IPS-18c (cell line): ENCODE results near the gene TMEM263.
"Not testable (repeated sequence)": the region's sequence is repeated elsewhere in the genome, so short reads cannot be mapped to it uniquely, and the experiment has no call there.

ENCODE experiments used
- H3K4me3 ChIP-seq: 2 replicates; pipeline ENCODE4 v1.7.0; 2013; ENCODE audit warnings: low read depth, mild to moderate bottlenecking, low read length, moderate library complexity; ENCODE audit not compliant: insufficient read depth
- H3K9me3 ChIP-seq: one replicate; pipeline ENCODE4 v1.6.1; 2013; ENCODE audit warnings: mild to moderate bottlenecking, low read length, moderate library complexity; ENCODE audit not compliant: control insufficient read depth, insufficient read depth

Gene TMEM263

GRCh38 chr12:106975993-106976658 lies 20.4 kb downstream of the TMEM263 start:
- no peaks in the 10 kb centered on the region for H3K9me3 ChIP-seq
- no peak overlapping the region for H3K4me3 ChIP-seq

GRCh38 chr12:106976668-106977067 lies 21.0 kb downstream of the TMEM263 start:
- Histone ChIP-seq H3K4me3 (no peak overlapping the region), H3K9me3 (no peaks in the 10 kb centered on the region)

- no peak overlapping the region for H3K4me3 ChIP-seq
- no peaks in the 10 kb centered on the region for H3K9me3 ChIP-seq
Observed at GRCh38 chr12:106978035-106978800, 22.5 kb downstream of the TMEM263 start.

- no peaks in the 10 kb centered on the region for H3K9me3 ChIP-seq
- H3K4me3 ChIP-seq: no peak overlapping the region
Observed at GRCh38 chr12:106980944-106981343, 25.2 kb downstream of the TMEM263 start.

GRCh38 chr12:106981788-106982187 lies 26.1 kb downstream of the TMEM263 start:
- Histone ChIP-seq H3K9me3 (peaks cover 4% of the 10 kb centered on the region), H3K4me3 (no peak overlapping the region)

GRCh38 chr12:106982229-106982628 lies 26.5 kb downstream of the TMEM263 start:
- Histone ChIP-seq H3K4me3 (no peak overlapping the region), H3K9me3 (peaks cover 4% of the 10 kb centered on the region)

GRCh38 chr12:106984588-106985137 lies 29.0 kb downstream of the TMEM263 start:
- peaks cover 4% of the 10 kb centered on the region for H3K9me3 ChIP-seq
- H3K4me3 ChIP-seq: no peak overlapping the region

GRCh38 chr12:106985479-106985878 lies 29.8 kb downstream of the TMEM263 start:
- Histone ChIP-seq H3K4me3 (no peak overlapping the region), H3K9me3 (peaks cover 4% of the 10 kb centered on the region)

GRCh38 chr12:106986135-106986534 lies 30.4 kb downstream of the TMEM263 start:
- H3K4me3 ChIP-seq: peak overlapping the region; percentile 82

GRCh38 chr12:106986625-106987389 lies 31.1 kb downstream of the TMEM263 start, which contains the start of gene MTERF2:
TSS of gene MTERF2 (minus strand) at chr12:106987146. CDS start at chr12:106978714, 8,432 bp downstream.
- Histone ChIP-seq H3K9me3 (peaks cover 4% of the 10 kb centered on the region), H3K4me3 (peak within 1 kb of the TSS; percentile 82)

More at GRCh38 chr12:106986135-106986534, 30.4 kb downstream of the TMEM263 start:
- H3K9me3 ChIP-seq: peaks cover 4% of the 10 kb centered on the region

GRCh38 chr12:106987846-106988245 lies 32.1 kb downstream of the TMEM263 start:
- Histone ChIP-seq H3K9me3 (peaks cover 4% of the 10 kb centered on the region), H3K4me3 (no peak overlapping the region)

GRCh38 chr12:106994579-106995220 lies 39.0 kb downstream of the TMEM263 start:
- Histone ChIP-seq H3K9me3 (no peaks in the 10 kb centered on the region), H3K4me3 (no peak overlapping the region)

GRCh38 chr12:106996102-106996501 lies 40.4 kb downstream of the TMEM263 start:
- not testable (repeated sequence) for H3K4me3 ChIP-seq, H3K9me3 ChIP-seq

GRCh38 chr12:106997916-106998315 lies 42.2 kb downstream of the TMEM263 start:
- H3K4me3 ChIP-seq: no peak overlapping the region
- H3K9me3 ChIP-seq: no peaks in the 10 kb centered on the region

- H3K9me3 ChIP-seq: no peaks in the 10 kb centered on the region
- H3K4me3 ChIP-seq: no peak overlapping the region
Observed at GRCh38 chr12:106999446-106999845, 43.7 kb downstream of the TMEM263 start.

- not testable (repeated sequence) for H3K9me3 ChIP-seq, H3K4me3 ChIP-seq
Observed at GRCh38 chr12:107002665-107003064, 47.0 kb downstream of the TMEM263 start.

- H3K4me3 ChIP-seq: no peak overlapping the region
- no peaks in the 10 kb centered on the region for H3K9me3 ChIP-seq
Observed at GRCh38 chr12:107007411-107007810, 51.7 kb downstream of the TMEM263 start.
